Endothelial cell of umbilical vein (primary cell): ENCODE data around the gene MESD.

Source experiments
- CTCF ChIP-seq, 2 donors: IDR thresholded peaks; 1 replicate in 1 of 2; 2 replicates in 1 of 2; pipeline ENCODE4 v1.5.1; 2011; ENCODE audit warnings: low read length in 2 of 2, mild to moderate bottlenecking in 2 of 2, moderate library complexity in 2 of 2, control low read depth in 1 of 2, inconsistent platforms in 1 of 2, low read depth in 1 of 2; ENCODE audit not compliant: insufficient read depth in 1 of 2; ENCODE audit errors: extremely low read depth in 1 of 2
- MYC ChIP-seq: IDR thresholded peaks from one replicate; pipeline ENCODE4 v1.6.1; 2011; ENCODE audit warnings: mild to moderate bottlenecking, low read depth, low read length
- POLR2A ChIP-seq: IDR thresholded peaks from 2 replicates; pipeline ENCODE4 v1.6.1; 2012; ENCODE audit warnings: low read depth, mild to moderate bottlenecking, control low read depth, low read length
- POLR2AphosphoS5 ChIP-seq: IDR thresholded peaks from 2 replicates; pipeline ENCODE4 v1.6.1; 2012; ENCODE audit warnings: low read depth, mild to moderate bottlenecking, control low read depth, low read length, moderate library complexity; ENCODE audit not compliant: insufficient read depth
- TF ChIP-seq, protein P1 (sequence below): IDR thresholded peaks from 2 replicates; pipeline ENCODE4 v1.6.1; 2011; ENCODE audit not compliant: insufficient read depth, insufficient read length

GRCh38 chr15:80957976-80958375 lies 31.6 kb downstream of the MESD start:
- TF ChIP-seq POLR2A (no peak), CTCF (IDR thresholded peaks at IDR 0.05; ENCODE audit: extremely low read depth in 1 of 2, insufficient read depth in 1 of 2, low read depth in 1 of 2, low read length in 2 of 2) (no peak), POLR2AphosphoS5 (no peak), MYC (no peak)
- TF ChIP-seq, protein P1, sequence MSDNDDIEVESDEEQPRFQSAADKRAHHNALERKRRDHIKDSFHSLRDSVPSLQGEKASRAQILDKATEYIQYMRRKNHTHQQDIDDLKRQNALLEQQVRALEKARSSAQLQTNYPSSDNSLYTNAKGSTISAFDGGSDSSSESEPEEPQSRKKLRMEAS = no peak
